HEK293 (cell line): ENCODE measurements around the gene HGF.

Experiments
- CTCF ChIA-PET: fragments of 350-600 bp; formaldehyde crosslinking; extraction: SDS; loops from one replicate; lab custom pipeline; 2021; ENCODE audit warnings: antibody characterized with exemption; lab: Yijun Ruan, JAX
- POLR2A ChIA-PET: fragments of 300-600 bp; formaldehyde crosslinking; extraction: SDS; loops from one replicate; lab custom pipeline; 2020; ENCODE audit warnings: antibody characterized with exemption, inconsistent platforms; lab: Yijun Ruan, JAX
- H3K27ac ChIP-seq: fragments of 200-500 bp; sonication (Bioruptor generic); 2 replicates; pipeline ENCODE4 v1.5.1; 2014; ENCODE audit warnings: low read depth, low read length, control low read depth, inconsistent platforms; ENCODE audit errors: extremely low read depth
- H3K36me3 ChIP-seq, 2 experiments: fragments of 200-500 bp in 1 of 2; sonication (Bioruptor generic) in 1 of 2; 1 replicate in 1 of 2; 2 replicates in 1 of 2; pipeline ENCODE4 v1.5.1; 2014 to 2017; ENCODE audit warnings: inconsistent platforms in 2 of 2, low read length in 2 of 2; ENCODE audit not compliant: control insufficient read depth in 2 of 2, insufficient read depth in 1 of 2
- H3K4me1 ChIP-seq: fragments of 200-500 bp; sonication (Bioruptor generic); 2 replicates; pipeline ENCODE4 v1.5.1; 2014; ENCODE audit warnings: mild to moderate bottlenecking, low read length, inconsistent platforms; ENCODE audit not compliant: control insufficient read depth, insufficient read depth
- H3K4me3 ChIP-seq: 2 replicates; pipeline ENCODE4 v1.5.1; 2011; ENCODE audit warnings: low read depth, mild to moderate bottlenecking, control low read depth, low read length, moderate library complexity
- H3K9me3 ChIP-seq: fragments of 200-500 bp; sonication (Bioruptor generic); 2 replicates; pipeline ENCODE4 v1.5.1; 2014; ENCODE audit warnings: low read depth, low read length, inconsistent platforms; ENCODE audit not compliant: control insufficient read depth, insufficient read depth
- ELK4 ChIP-seq: IDR thresholded peaks from 2 replicates; pipeline ENCODE4 v1.6.1; 2011; ENCODE audit warnings: mild to moderate bottlenecking, low read depth, low read length, borderline replicate concordance
- GFI1B ChIP-seq: fragments of 450-650 bp; formaldehyde crosslinking; IDR thresholded peaks from 2 replicates; pipeline ENCODE4 v1.5.1; 2016; ENCODE audit warnings: missing biosample characterization, missing genetic modification characterization
- HIC1 ChIP-seq: fragments of 450-650 bp; formaldehyde crosslinking; IDR thresholded peaks from 2 replicates; pipeline ENCODE4 v1.5.1; 2016; ENCODE audit warnings: missing biosample characterization, missing genetic modification characterization
- YY1 ChIP-seq: fragments of 450-650 bp; formaldehyde crosslinking; IDR thresholded peaks from 2 replicates; pipeline ENCODE4 v1.5.1; 2018; ENCODE audit warnings: missing biosample characterization, missing genetic modification characterization
- ZBTB48 ChIP-seq: fragments of 450-650 bp; formaldehyde crosslinking; IDR thresholded peaks from 2 replicates; pipeline ENCODE4 v1.5.1; 2016; ENCODE audit warnings: missing biosample characterization, missing genetic modification characterization
- ZFP41 ChIP-seq: fragments of 450-650 bp; formaldehyde crosslinking; IDR thresholded peaks from 2 replicates; pipeline ENCODE4 v1.5.1; 2016; ENCODE audit warnings: missing biosample characterization, missing genetic modification characterization, borderline replicate concordance
- ZNF416 ChIP-seq: fragments of 450-650 bp; formaldehyde crosslinking; IDR thresholded peaks from 2 replicates; pipeline ENCODE4 v1.5.1; 2016; ENCODE audit warnings: missing biosample characterization, missing genetic modification characterization
- ZNF426 ChIP-seq: fragments of 450-650 bp; formaldehyde crosslinking; IDR thresholded peaks from 2 replicates; pipeline ENCODE4 v1.5.1; 2017; ENCODE audit warnings: missing biosample characterization, missing genetic modification characterization, mild to moderate bottlenecking, inconsistent platforms, moderate library complexity
- ZNF558 ChIP-seq: fragments of 450-650 bp; formaldehyde crosslinking; IDR thresholded peaks from 2 replicates; pipeline ENCODE4 v1.5.1; 2016; ENCODE audit warnings: missing biosample characterization, missing genetic modification characterization
- ZNF571 ChIP-seq: fragments of 450-650 bp; formaldehyde crosslinking; IDR thresholded peaks from 2 replicates; pipeline ENCODE4 v1.5.0; 2017; ENCODE audit warnings: missing biosample characterization, missing genetic modification characterization
- ZSCAN16 ChIP-seq: fragments of 450-650 bp; formaldehyde crosslinking; IDR thresholded peaks from 2 replicates; pipeline ENCODE4 v1.5.1; 2016; ENCODE audit warnings: missing biosample characterization, missing genetic modification characterization
- TF ChIP-seq, protein P1 (sequence below): fragments of 450-650 bp; formaldehyde crosslinking; IDR thresholded peaks from 2 replicates; pipeline ENCODE4 v1.5.1; 2016; ENCODE audit warnings: missing biosample characterization, missing genetic modification characterization

Gene HGF

GRCh38 chr7:81684514-81685269 is 85.2 kb downstream of the HGF start (continued):
- TF ChIP-seq HIC1 (tag by site-specific recombination), result peak; percentile 57; the same call in 1 of the 2 replicates

GRCh38 chr7:81684033-81684432 is 85.8 kb downstream of the HGF start:
- H3K36me3 ChIP-seq, result no peaks in the 10 kb centered on the region
- peaks cover 16% of the 10 kb centered on the region; the same call in 1 of the 2 replicates for H3K4me1 ChIP-seq
- ChIA-PET CTCF (interaction anchor here (0.7 kb wide), 1 partner anchor 646 kb away, joined by 3 read pairs; no protein-coding TSS in a partner anchor), POLR2A (no interaction called here)
- no peak overlapping the region for H3K27ac ChIP-seq
- no peak overlapping the region for H3K4me3 ChIP-seq
- H3K9me3 ChIP-seq, result no peaks in the 10 kb centered on the region
- TF ChIP-seq ZFP41 (tag by site-specific recombination), result no peak

DNA sequence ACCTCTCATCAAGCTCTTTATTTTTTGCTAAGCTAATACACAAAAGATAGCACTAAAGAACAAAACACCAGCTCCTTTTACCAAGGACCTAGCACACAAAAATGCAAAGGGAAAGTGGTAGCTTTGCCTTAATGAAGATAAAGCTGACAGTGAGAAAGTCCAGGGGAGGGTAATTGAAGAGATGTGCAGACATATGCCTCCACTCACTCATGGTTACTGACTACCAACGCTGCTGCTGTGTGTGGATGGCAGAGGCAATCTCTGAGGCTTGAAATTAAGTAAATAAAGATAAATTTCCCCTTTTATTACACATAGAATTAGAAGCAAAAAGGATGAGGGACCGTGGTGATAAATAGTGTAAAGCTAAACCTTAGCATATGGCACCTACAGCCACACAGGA is 87.0 kb downstream of the HGF start:
- Histone ChIP-seq H3K4me3 (no peak overlapping the region), H3K4me1 (peaks cover 16% of the 10 kb centered on the region; the same call in 1 of the 2 replicates), H3K27ac (no peak overlapping the region), H3K9me3 (no peaks in the 10 kb centered on the region), H3K36me3 (no peaks in the 10 kb centered on the region)
- peak; percentile 67 for TF ChIP-seq ZNF558 (tag by site-specific recombination)
- TF ChIP-seq ZNF571 (tag by site-specific recombination), result no peak
- ChIA-PET CTCF (interaction anchor here (0.5 kb wide), 1 partner anchor 1019 kb away, joined by 3 read pairs; no protein-coding TSS in a partner anchor), POLR2A (no interaction called here)

DNA sequence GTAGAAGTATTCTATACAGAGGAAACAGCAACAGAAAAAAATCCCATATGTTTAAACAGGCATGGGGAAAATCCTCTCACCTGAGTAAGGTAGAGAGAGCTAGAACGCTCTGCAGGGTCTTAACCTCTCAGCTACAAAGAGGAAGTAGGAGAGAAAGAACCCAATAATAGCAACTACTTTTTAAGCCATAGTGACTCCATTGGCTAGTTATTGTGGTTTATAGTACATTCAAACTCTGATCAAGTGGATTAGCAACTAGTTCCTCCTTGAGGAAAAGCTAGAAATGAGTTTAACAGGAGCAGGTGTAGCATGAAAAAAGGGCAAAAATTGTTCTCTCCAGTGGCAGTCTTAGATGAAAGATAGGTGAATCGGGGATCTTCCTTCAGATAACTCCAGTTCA is 89.7 kb downstream of the HGF start:
- CTCF ChIA-PET, result interaction anchor here (0.8 kb wide), 2 partner anchors 15 to 20 kb away, joined by 3 to 4 read pairs; no protein-coding TSS in a partner anchor
- H3K27ac ChIP-seq, result no peak overlapping the region

More for the DNA sequence above, 89.7 kb downstream of the HGF start:
- TF ChIP-seq ZNF426 (tag by site-specific recombination) (no peak), ELK4 (no peak), ZFP41 (tag by site-specific recombination) (no peak), YY1 (tag by site-specific recombination) (no peak), GFI1B (tag by site-specific recombination) (no peak), ZBTB48 (no peak), ZSCAN16 (tag by site-specific recombination) (no peak), ZNF416 (tag by site-specific recombination) (no peak)
- TF ChIP-seq, protein P1, sequence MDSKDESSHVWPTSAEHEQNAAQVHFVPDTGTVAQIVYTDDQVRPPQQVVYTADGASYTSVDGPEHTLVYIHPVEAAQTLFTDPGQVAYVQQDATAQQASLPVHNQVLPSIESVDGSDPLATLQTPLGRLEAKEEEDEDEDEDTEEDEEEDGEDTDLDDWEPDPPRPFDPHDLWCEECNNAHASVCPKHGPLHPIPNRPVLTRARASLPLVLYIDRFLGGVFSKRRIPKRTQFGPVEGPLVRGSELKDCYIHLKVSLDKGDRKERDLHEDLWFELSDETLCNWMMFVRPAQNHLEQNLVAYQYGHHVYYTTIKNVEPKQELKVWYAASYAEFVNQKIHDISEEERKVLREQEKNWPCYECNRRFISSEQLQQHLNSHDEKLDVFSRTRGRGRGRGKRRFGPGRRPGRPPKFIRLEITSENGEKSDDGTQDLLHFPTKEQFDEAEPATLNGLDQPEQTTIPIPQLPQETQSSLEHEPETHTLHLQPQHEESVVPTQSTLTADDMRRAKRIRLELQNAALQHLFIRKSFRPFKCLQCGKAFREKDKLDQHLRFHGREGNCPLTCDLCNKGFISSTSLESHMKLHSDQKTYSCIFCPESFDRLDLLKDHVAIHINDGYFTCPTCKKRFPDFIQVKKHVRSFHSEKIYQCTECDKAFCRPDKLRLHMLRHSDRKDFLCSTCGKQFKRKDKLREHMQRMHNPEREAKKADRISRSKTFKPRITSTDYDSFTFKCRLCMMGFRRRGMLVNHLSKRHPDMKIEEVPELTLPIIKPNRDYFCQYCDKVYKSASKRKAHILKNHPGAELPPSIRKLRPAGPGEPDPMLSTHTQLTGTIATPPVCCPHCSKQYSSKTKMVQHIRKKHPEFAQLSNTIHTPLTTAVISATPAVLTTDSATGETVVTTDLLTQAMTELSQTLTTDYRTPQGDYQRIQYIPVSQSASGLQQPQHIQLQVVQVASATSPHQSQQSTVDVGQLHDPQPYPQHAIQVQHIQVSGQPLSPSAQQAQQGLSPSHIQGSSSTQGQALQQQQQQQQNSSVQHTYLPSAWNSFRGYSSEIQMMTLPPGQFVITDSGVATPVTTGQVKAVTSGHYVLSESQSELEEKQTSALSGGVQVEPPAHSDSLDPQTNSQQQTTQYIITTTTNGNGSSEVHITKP (tag by site-specific recombination), result no peak
- H3K9me3 ChIP-seq, result no peaks in the 10 kb centered on the region
- no peaks in the 10 kb centered on the region for H3K36me3 ChIP-seq
- POLR2A ChIA-PET, result interaction anchor here (0.5 kb wide), 1 partner anchor 957 kb away, joined by 3 read pairs; no protein-coding TSS in a partner anchor
- H3K4me3 ChIP-seq, result no peak overlapping the region
- H3K4me1 ChIP-seq, result peaks cover 14% of the 10 kb centered on the region; the same call in 1 of the 2 replicates
